H1 (cell line): ENCODE results near the gene RNF224. TPM values are rescaled to one million over a fixed set of nuclear protein-coding genes. Genes with fewer than 3 reads are reported as not detected.

ENCODE experiments used
- CTCF ChIA-PET: fragments of 300-600 bp; sonication (Branson Sonifier 250); formaldehyde crosslinking; loops from one replicate; lab custom pipeline; 2021; ENCODE audit not compliant: partially characterized antibody; lab: Charles Lee
- POLR2A ChIA-PET: fragments of 300-600 bp; sonication (Branson Sonifier 250); formaldehyde crosslinking; loops from one replicate; lab custom pipeline; 2021; ENCODE audit warnings: inconsistent platforms; ENCODE audit not compliant: partially characterized antibody; lab: Charles Lee
- DNase-seq, 2 experiments: peaks; one replicate each; pipeline versions ENCODE4 v3.0.0 to v3.0.0-alpha.2; 2010 to 2022; ENCODE audit warnings: low spot score in 2 of 2, low read depth in 1 of 2, mixed read lengths in 1 of 2
- FAIRE-seq: peaks from 2 replicates; lab custom pipeline; 2011; peaks lifted over from hg19 to GRCh38; lab: Jason Lieb, UNC
- H2AFZ ChIP-seq: 2 replicates; pipeline ENCODE4 v1.8.1; 2012; ENCODE audit warnings: low read length, inconsistent platforms
- H2AK5ac ChIP-seq: 2 replicates; pipeline ENCODE4 v1.6.1; 2013; ENCODE audit warnings: low read depth, low read length
- H2BK120ac ChIP-seq: replicated peaks from 2 replicates; pipeline ENCODE3; 2013; ENCODE audit warnings: low read depth, low read length, inconsistent platforms
- H2BK12ac ChIP-seq: 2 replicates; pipeline ENCODE4 v1.6.1; 2013; ENCODE audit warnings: low read depth, low read length
- H2BK15ac ChIP-seq: 2 replicates; pipeline ENCODE4 v1.6.1; 2013; ENCODE audit warnings: low read length
- H2BK20ac ChIP-seq: 2 replicates; pipeline ENCODE4 v1.6.1; 2013; ENCODE audit warnings: low read length
- H2BK5ac ChIP-seq: 2 replicates; pipeline ENCODE4 v1.6.1; 2013; ENCODE audit warnings: low read depth, low read length
- H3K14ac ChIP-seq: 2 replicates; pipeline ENCODE4 v1.6.1; 2013; ENCODE audit warnings: inconsistent platforms; ENCODE audit not compliant: insufficient read length
- H3K18ac ChIP-seq: 2 replicates; pipeline ENCODE4 v1.6.1; 2013; ENCODE audit warnings: low read length; ENCODE audit errors: extremely low read depth
- H3K23ac ChIP-seq: 2 replicates; pipeline ENCODE4 v1.6.1; 2013; ENCODE audit warnings: inconsistent platforms; ENCODE audit not compliant: insufficient read length
- H3K23me2 ChIP-seq: 2 replicates; pipeline ENCODE4 v1.6.1; 2013; ENCODE audit warnings: low read depth, low read length
- H3K27ac ChIP-seq: 2 replicates; pipeline ENCODE4 v1.6.1; 2011; ENCODE audit warnings: low read depth, low read length, inconsistent platforms
- H3K27me3 ChIP-seq, 4 experiments: replicated peaks in 1 of 4; 1 replicate in 1 of 4; 2 replicates in 3 of 4; pipeline versions ENCODE4 v1.6.1 to v1.8.1; 2011 to 2013; ENCODE audit warnings: low read length in 3 of 4, mild to moderate bottlenecking in 3 of 4, inconsistent platforms in 2 of 4, mixed read lengths in 2 of 4, moderate library complexity in 1 of 4; ENCODE audit not compliant: control insufficient read depth in 3 of 4, insufficient read depth in 3 of 4; ENCODE audit errors: extremely low read depth in 1 of 4
- H3K36me3 ChIP-seq, 4 experiments: 2 replicates each; pipeline versions ENCODE4 v1.6.1 to v1.8.1; 2011 to 2013; ENCODE audit warnings: mild to moderate bottlenecking in 4 of 4, low read length in 3 of 4, moderate library complexity in 2 of 4, control low read depth in 1 of 4, inconsistent platforms in 1 of 4; ENCODE audit not compliant: insufficient read depth in 4 of 4, control insufficient read depth in 2 of 4
- H3K4ac ChIP-seq: replicated peaks from 2 replicates; pipeline ENCODE3; 2013; ENCODE audit warnings: low read length, low read depth, mixed read lengths, inconsistent platforms; ENCODE audit not compliant: insufficient read length
- H3K4me1 ChIP-seq, 4 experiments: replicated peaks in 1 of 4; 1 replicate in 1 of 4; 2 replicates in 3 of 4; pipeline versions ENCODE4 v1.6.1 to v1.8.1; 2011 to 2013; ENCODE audit warnings: low read length in 3 of 4, inconsistent platforms in 2 of 4, mixed read lengths in 1 of 4; ENCODE audit not compliant: insufficient read depth in 4 of 4, control insufficient read depth in 3 of 4
- H3K4me2 ChIP-seq, 2 experiments: 2 replicates each; pipeline versions ENCODE4 v1.6.1 to v1.8.1; 2011 to 2013; ENCODE audit warnings: low read depth in 2 of 2, low read length in 2 of 2, control low read depth in 1 of 2, inconsistent platforms in 1 of 2, mild to moderate bottlenecking in 1 of 2; ENCODE audit not compliant: insufficient read depth in 1 of 2
- H3K4me3 ChIP-seq, 4 experiments: fragments of 200-600, 300-600 bp in 1 of 4; sonication (generic), shearing (Covaris generic), sonication (Bioruptor Twin) in 1 of 4; 2 replicates each; pipeline versions ENCODE4 v1.5.1 to v1.8.1; 2011 to 2016; ENCODE audit warnings: low read length in 4 of 4, low read depth in 3 of 4, control low read depth in 2 of 4, inconsistent platforms in 2 of 4, mild to moderate bottlenecking in 2 of 4, mixed read lengths in 1 of 4, moderate library complexity in 1 of 4; ENCODE audit not compliant: insufficient read depth in 2 of 4; ENCODE audit errors: extremely low read depth in 1 of 4
- H3K56ac ChIP-seq: replicated peaks from 2 replicates; pipeline ENCODE3; 2013; ENCODE audit warnings: low read depth, mild to moderate bottlenecking, mixed read lengths, low read length, inconsistent platforms; ENCODE audit not compliant: insufficient read length
- H3K79me1 ChIP-seq: 2 replicates; pipeline ENCODE4 v1.6.1; 2013; ENCODE audit warnings: low read depth, low read length, control low read depth
- H3K79me2 ChIP-seq, 2 experiments: 2 replicates each; pipeline versions ENCODE4 v1.6.1 to v1.8.1; 2012 to 2013; ENCODE audit warnings: low read length in 2 of 2, mild to moderate bottlenecking in 2 of 2, inconsistent platforms in 1 of 2; ENCODE audit not compliant: insufficient read depth in 2 of 2, control insufficient read depth in 1 of 2
- H3K9ac ChIP-seq, 4 experiments: replicated peaks in 1 of 4; 1 replicate in 1 of 4; 2 replicates in 3 of 4; pipeline versions ENCODE4 v1.6.1 to v1.8.1; 2011 to 2013; ENCODE audit warnings: low read depth in 3 of 4, low read length in 3 of 4, control low read depth in 2 of 4, mild to moderate bottlenecking in 2 of 4, moderate library complexity in 2 of 4, inconsistent platforms in 1 of 4; ENCODE audit errors: extremely low read depth in 1 of 4
- H3K9me3 ChIP-seq, 2 experiments: 2 replicates each; pipeline versions ENCODE4 v1.6.1 to v1.8.1; 2012 to 2013; ENCODE audit warnings: mild to moderate bottlenecking in 2 of 2, moderate library complexity in 2 of 2, control low read depth in 1 of 2, inconsistent platforms in 1 of 2, low read depth in 1 of 2, low read length in 1 of 2, mixed read lengths in 1 of 2; ENCODE audit not compliant: insufficient read depth in 2 of 2
- H4K20me1 ChIP-seq, 2 experiments: replicated peaks in 1 of 2; 2 replicates each; pipeline versions ENCODE3 to v1.8.1; 2011 to 2013; ENCODE audit warnings: inconsistent platforms in 2 of 2, low read length in 2 of 2, mild to moderate bottlenecking in 1 of 2; ENCODE audit not compliant: insufficient read depth in 2 of 2, control insufficient read depth in 1 of 2
- H4K5ac ChIP-seq: 2 replicates; pipeline ENCODE4 v1.6.1; 2013; ENCODE audit warnings: low read length, low read depth, mixed read lengths, inconsistent platforms; ENCODE audit not compliant: insufficient read length
- H4K8ac ChIP-seq: 2 replicates; pipeline ENCODE4 v1.8.0; 2013; ENCODE audit warnings: mild to moderate bottlenecking, moderate library complexity, low read length, inconsistent platforms; ENCODE audit not compliant: insufficient read depth; ENCODE audit errors: extremely low read depth
- H4K91ac ChIP-seq: replicated peaks from 2 replicates; pipeline ENCODE3; 2013; ENCODE audit warnings: low read length, mixed read lengths, inconsistent platforms; ENCODE audit not compliant: insufficient read length
- CHD1 ChIP-seq: IDR thresholded peaks from 2 replicates; pipeline ENCODE4 v1.6.1; 2012; ENCODE audit warnings: low read depth, low read length, improper control_type of control experiment
- KDM4A ChIP-seq: IDR thresholded peaks from one replicate; pipeline ENCODE4 v1.7.1; 2012; ENCODE audit warnings: low read depth, mild to moderate bottlenecking, moderate library complexity, low read length, inconsistent platforms; ENCODE audit not compliant: severe bottlenecking
- POLR2AphosphoS5 ChIP-seq: IDR thresholded peaks from 2 replicates; pipeline ENCODE4 v1.6.1; 2011; ENCODE audit warnings: low read depth, low read length
- RXRA ChIP-seq: IDR thresholded peaks from 2 replicates; pipeline ENCODE4 v1.6.1; 2011; ENCODE audit warnings: low read depth, mild to moderate bottlenecking, low read length, moderate library complexity; ENCODE audit not compliant: insufficient read depth
- SAP30 ChIP-seq: fragments of 300-600 bp; sonication (generic); IDR thresholded peaks from 2 replicates; pipeline ENCODE4 v1.7.1; 2012; ENCODE audit warnings: low read length, moderate library complexity, mild to moderate bottlenecking, inconsistent platforms; ENCODE audit not compliant: insufficient read depth, insufficient replicate concordance
- TAF1 ChIP-seq: IDR thresholded peaks from 2 replicates; pipeline ENCODE4 v1.6.1; 2011; ENCODE audit warnings: mild to moderate bottlenecking, low read depth, low read length
- TAF7 ChIP-seq: optimal IDR thresholded peaks from 2 replicates; pipeline ENCODE3; 2011; ENCODE audit warnings: low read depth, mild to moderate bottlenecking, inconsistent platforms, low read length, moderate library complexity, borderline replicate concordance
- TCF12 ChIP-seq: IDR thresholded peaks from 2 replicates; pipeline ENCODE4 v1.6.1; 2011; ENCODE audit warnings: low read depth, mild to moderate bottlenecking, low read length
- WGBS, 2 experiments: shearing (Covaris generic) in 1 of 2; methylation state at CpG; one replicate each; pipeline versions ENCODE4 v1.1.6 to v1.1.7; 2013 to 2015; ENCODE audit warnings: low lambda C conversion rate in 2 of 2, mixed read lengths in 2 of 2, inconsistent platforms in 1 of 2, low coverage in 1 of 2, missing lambda C conversion rate in 1 of 2; ENCODE audit not compliant: insufficient replicate concordance in 2 of 2, insufficient coverage in 1 of 2, insufficient read length in 1 of 2; ENCODE audit errors: extremely low coverage in 1 of 2, missing lambda C conversion rate in 1 of 2; 5-methylcytosine and 5-hydroxymethylcytosine counted together
- polyA plus RNA-seq, 7 experiments: library from polyadenylated mRNA; depleted of rRNA in 3 of 7; stranded (reverse) in 5 of 7; unstranded in 2 of 7; fragments of >200 nt in 5 of 7; fragments of 200-250 nt in 2 of 7; gene quantifications; 1 replicate in 5 of 7; 2 replicates in 1 of 7; 4 replicates in 1 of 7; pipeline versions ENCODE4 v1.2.1 to v1.2.3, GENCODE V29; 2011 to 2013; ENCODE audit warnings: missing spikeins in 2 of 7, mixed read lengths in 2 of 7
- total RNA-seq: library from RNA; stranded (reverse); fragmentation: NEBNext Ultra II Directional; extraction: Animal tissue kit (Norgen Biotek cat#: 25700); gene quantifications from 2 replicates; pipeline ENCODE4 v1.2.1, GENCODE V29; 2021
- TF ChIP-seq, protein P1 (sequence below): IDR thresholded peaks from 2 replicates; pipeline ENCODE4 v1.6.1; 2012; ENCODE audit warnings: inconsistent platforms

Gene RNF224
- total and polyA plus RNA-seq, 2 of the 8 experiments (the other 6 are each of a cell fraction or from before 2014, with no cell fraction given): 0.24 TPM; not detected in 1

GRCh38 chr9:137183980-137184595 lies 43.2 kb upstream of the RNF224 start:
- Histone ChIP-seq H2BK12ac (no peak overlapping the region), H3K4ac (no peak overlapping the region), H2BK5ac (no peak overlapping the region), H3K4me3 (no peak overlapping the region), H4K5ac (no peak overlapping the region), H3K23me2 (peaks cover 5% of the 10 kb centered on the region; the same call in 1 of the 2 replicates), H4K91ac (no peak overlapping the region), H3K27ac (no peak overlapping the region), H4K8ac (no peak overlapping the region), H3K23ac (no peak overlapping the region), H3K4me2 (no peak overlapping the region), H3K79me2 (peaks cover 0 to 20% of the 10 kb centered on the region in 2 experiments; a peak in 2 of 4 replicates), H3K14ac (no peak overlapping the region), H2AFZ (no peak overlapping the region), H3K79me1 (peaks cover 3% of the 10 kb centered on the region), H3K9ac (no peak overlapping the region), H3K56ac (no peak overlapping the region), H3K4me1 (peaks cover 0 to 10% (median 3%) of the 10 kb centered on the region in 4 experiments; a peak in 3 of 7 replicates), H2BK120ac (no peak overlapping the region), H3K9me3 (no peaks in the 10 kb centered on the region), H3K27me3 (no peaks in the 10 kb centered on the region; a peak in 1 of 7 replicates), H2AK5ac (no peak overlapping the region), H3K36me3 (peaks cover 0 to 40% (median 10%) of the 10 kb centered on the region in 4 experiments; a peak in 7 of 8 replicates), H4K20me1 (peaks cover 0 to 25% of the 10 kb centered on the region in 2 experiments), H3K18ac (no peak overlapping the region), H2BK15ac (no peak overlapping the region), H2BK20ac (no peak overlapping the region)
- no peak for FAIRE-seq
- ChIA-PET POLR2A (interaction anchor here (0.6 to 0.9 kb wide), 2 partner anchors 9 to 226 kb away, joined by 3 to 4 read pairs; no protein-coding TSS in a partner anchor), CTCF (no interaction called here)
- WGBS, 2 experiments: 93% methylated on average over 27 of the region's 27 CpGs; no CpG with 5 or more reads in 1 of the 2 experiments
- DNase-seq: no peak
- TF ChIP-seq, protein P1, sequence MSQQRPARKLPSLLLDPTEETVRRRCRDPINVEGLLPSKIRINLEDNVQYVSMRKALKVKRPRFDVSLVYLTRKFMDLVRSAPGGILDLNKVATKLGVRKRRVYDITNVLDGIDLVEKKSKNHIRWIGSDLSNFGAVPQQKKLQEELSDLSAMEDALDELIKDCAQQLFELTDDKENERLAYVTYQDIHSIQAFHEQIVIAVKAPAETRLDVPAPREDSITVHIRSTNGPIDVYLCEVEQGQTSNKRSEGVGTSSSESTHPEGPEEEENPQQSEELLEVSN: no peak
- TF ChIP-seq CHD1 (no peak), TCF12 (no peak), KDM4A (no peak), RXRA (no peak), TAF7 (no peak), TAF1 (no peak), POLR2AphosphoS5 (no peak), SAP30 (no peak)
